Measurements from ENCODE around the gene HS3ST2. TPM values are rescaled to one million over a fixed set of nuclear protein-coding genes. Genes with fewer than 3 reads are reported as not detected.

HS3ST2 gene
- total RNA-seq, 1 donor from 2014 or later = not detected

GRCh38 chr16:22878955-22879354 lies 65.0 kb downstream of the HS3ST2 start:
- Mint-ChIP-seq H3K4me3 (no peak overlapping the region), H3K36me3 (no peaks in the 10 kb centered on the region), H3K4me1 (no peaks in the 10 kb centered on the region), H3K9me3 (peaks cover 3% of the 10 kb centered on the region), H3K27ac (no peak overlapping the region), H3K27me3 (ENCODE audit: low read depth) (peaks cover 30% of the 10 kb centered on the region)
- DNase-seq (ENCODE audit: low spot score in 2 of 2, unreplicated experiment in 2 of 2) = no peak
- no peak for TF ChIP-seq CTCF (IDR thresholded peaks at IDR 0.05; ENCODE audit: unreplicated experiment)

GRCh38 chr16:22879466-22879865 lies 65.5 kb downstream of the HS3ST2 start:
- Mint-ChIP-seq H3K4me1 (no peaks in the 10 kb centered on the region), H3K9me3 (peaks cover 3% of the 10 kb centered on the region), H3K27ac (no peak overlapping the region), H3K36me3 (no peaks in the 10 kb centered on the region), H3K4me3 (no peak overlapping the region), H3K27me3 (ENCODE audit: low read depth) (peaks cover 30% of the 10 kb centered on the region)
- no peak for DNase-seq (ENCODE audit: low spot score in 2 of 2, unreplicated experiment in 2 of 2)
- TF ChIP-seq CTCF (IDR thresholded peaks at IDR 0.05; ENCODE audit: unreplicated experiment) = no peak

- DNase-seq (ENCODE audit: low spot score in 2 of 2, unreplicated experiment in 2 of 2) = no peak
- TF ChIP-seq CTCF (IDR thresholded peaks at IDR 0.05; ENCODE audit: unreplicated experiment) = no peak
- no peaks in the 10 kb centered on the region for H3K36me3 Mint-ChIP-seq
- H3K27ac Mint-ChIP-seq = no peak overlapping the region
- no peaks in the 10 kb centered on the region for H3K4me1 Mint-ChIP-seq
- peaks cover 32% of the 10 kb centered on the region for H3K27me3 Mint-ChIP-seq (ENCODE audit: low read depth)
- no peaks in the 10 kb centered on the region for H3K9me3 Mint-ChIP-seq
- H3K4me3 Mint-ChIP-seq = no peak overlapping the region
Measured at GRCh38 chr16:22882981-22883380, 69.0 kb downstream of the HS3ST2 start.

GRCh38 chr16:22885951-22886350 lies 72.0 kb downstream of the HS3ST2 start:
- Mint-ChIP-seq H3K4me1 (no peaks in the 10 kb centered on the region), H3K27me3 (ENCODE audit: low read depth) (peaks cover 17% of the 10 kb centered on the region), H3K36me3 (no peaks in the 10 kb centered on the region), H3K27ac (no peak overlapping the region), H3K9me3 (no peaks in the 10 kb centered on the region), H3K4me3 (no peak overlapping the region)
- no peak for TF ChIP-seq CTCF (IDR thresholded peaks at IDR 0.05; ENCODE audit: unreplicated experiment)
- DNase-seq (ENCODE audit: low spot score in 2 of 2, unreplicated experiment in 2 of 2) = no peak

- Mint-ChIP-seq H3K9me3 (no peaks in the 10 kb centered on the region), H3K4me3 (no peak overlapping the region), H3K27ac (no peak overlapping the region), H3K4me1 (no peaks in the 10 kb centered on the region), H3K36me3 (no peaks in the 10 kb centered on the region), H3K27me3 (ENCODE audit: low read depth) (peaks cover 10% of the 10 kb centered on the region)
- no peak for DNase-seq (ENCODE audit: low spot score in 2 of 2, unreplicated experiment in 2 of 2)
- no peak for TF ChIP-seq CTCF (IDR thresholded peaks at IDR 0.05; ENCODE audit: unreplicated experiment)
Measured at GRCh38 chr16:22886927-22887326, 73.0 kb downstream of the HS3ST2 start.

GRCh38 chr16:22887445-22887844 lies 73.5 kb downstream of the HS3ST2 start:
- Mint-ChIP-seq H3K4me3 (no peak overlapping the region), H3K36me3 (no peaks in the 10 kb centered on the region), H3K4me1 (no peaks in the 10 kb centered on the region), H3K27ac (no peak overlapping the region), H3K27me3 (ENCODE audit: low read depth) (peaks cover 10% of the 10 kb centered on the region), H3K9me3 (no peaks in the 10 kb centered on the region)
- no peak for TF ChIP-seq CTCF (IDR thresholded peaks at IDR 0.05; ENCODE audit: unreplicated experiment)
- DNase-seq (ENCODE audit: low spot score in 2 of 2, unreplicated experiment in 2 of 2) = no peak
